Natural killer cell (primary cell): Measurements from ENCODE around the gene EGFR. TPM values are rescaled to one million over a fixed set of nuclear protein-coding genes. Genes with fewer than 3 reads are reported as not detected.

Source experiments
- ATAC-seq, 3 donors: fragments of 150-1000 bp in 2 of 3; fragments of 200-7000 bp in 1 of 3; cut with Tn5 transposase; 1 replicate in 1 of 3; 2 replicates in 2 of 3; pipeline ENCODE4 v1.10.0; 2021; ENCODE audit warnings: mild to moderate bottlenecking in 2 of 3, moderate library complexity in 2 of 3
- DNase-seq, 2 donors: peaks; one replicate each; pipeline versions ENCODE4 v3.0.0 to v3.0.0-alpha.2; 2013 to 2021; ENCODE audit warnings: mixed read lengths in 1 of 2
- H3K27ac ChIP-seq: one replicate; pipeline ENCODE4 v1.5.1; 2013; ENCODE audit warnings: mild to moderate bottlenecking, low read length
- H3K27me3 ChIP-seq: one replicate; pipeline ENCODE4 v1.6.1; 2013; ENCODE audit warnings: low read length; ENCODE audit not compliant: control insufficient read depth, insufficient read depth
- H3K36me3 ChIP-seq: one replicate; pipeline ENCODE4 v1.6.1; 2013; ENCODE audit warnings: low read length; ENCODE audit not compliant: control insufficient read depth, insufficient read depth
- H3K4me1 ChIP-seq: one replicate; pipeline ENCODE4 v1.6.1; 2013; ENCODE audit warnings: low read length; ENCODE audit not compliant: control insufficient read depth, insufficient read depth
- H3K4me3 ChIP-seq: one replicate; pipeline ENCODE4 v1.5.1; 2013; ENCODE audit warnings: low read length
- H3K9me3 ChIP-seq: one replicate; pipeline ENCODE4 v1.6.1; 2013; ENCODE audit warnings: low read length; ENCODE audit not compliant: control insufficient read depth, insufficient read depth
- H3K27ac Mint-ChIP-seq, 2 donors: one replicate each; pipeline ENCODE4 v1.8.0; 2022; ENCODE audit warnings: mild to moderate bottlenecking in 2 of 2, mixed read lengths in 2 of 2, moderate library complexity in 1 of 2
- H3K27me3 Mint-ChIP-seq, 2 donors: one replicate each; pipeline ENCODE4 v1.8.0; 2022; ENCODE audit warnings: low read depth in 2 of 2, mixed read lengths in 2 of 2
- H3K36me3 Mint-ChIP-seq: one replicate; pipeline ENCODE4 v1.8.0; 2022; ENCODE audit warnings: mixed read lengths
- H3K4me1 Mint-ChIP-seq, 2 donors: one replicate each; pipeline ENCODE4 v1.8.0; 2022; ENCODE audit warnings: mixed read lengths in 2 of 2
- H3K4me3 Mint-ChIP-seq: one replicate; pipeline ENCODE4 v1.8.0; 2022; ENCODE audit warnings: mild to moderate bottlenecking, moderate library complexity, mixed read lengths
- H3K9me3 Mint-ChIP-seq, 2 donors: one replicate each; pipeline ENCODE4 v1.8.0; 2022; ENCODE audit warnings: mixed read lengths in 2 of 2
- CTCF ChIP-seq: fragments of 200-600 bp; IDR thresholded peaks from one replicate; pipeline ENCODE4 v1.8.0; 2022; ENCODE audit warnings: antibody characterized with exemption
- WGBS: methylation state at CpG from one replicate; pipeline ENCODE4 v1.1.7; 2013; ENCODE audit warnings: missing lambda C conversion rate; ENCODE audit not compliant: insufficient coverage; 5-methylcytosine and 5-hydroxymethylcytosine counted together
- intact Hi-C: fragments of 100-400 bp; cut with micrococcal nuclease; formaldehyde crosslinking; loops from one replicate; pipeline ENCODE4 v1.14.2; 2022
- total RNA-seq, 4 donors: library from RNA; stranded (reverse); fragments of 120-200 nt in 1 of 4; gene quantifications; one replicate each; pipeline versions ENCODE4 v1.2.3 to v1.2.4, GENCODE V29; 2013 to 2022

The EGFR gene
- total RNA-seq, 3 donors from 2014 or later (not counting 1 experiment from before 2014, with no cell fraction given): not detected

- no peaks in the 10 kb centered on the region for H3K27me3 ChIP-seq
- Mint-ChIP-seq H3K27ac (no peak overlapping the region), H3K36me3 (peaks cover 7% of the 10 kb centered on the region), H3K27me3 (peaks cover 0 to 6% of the 10 kb centered on the region in 2 donors), H3K9me3 (peaks cover 2 to 3% of the 10 kb centered on the region in 2 donors), H3K4me3 (no peak overlapping the region), H3K4me1 (no peaks in the 10 kb centered on the region)
- no peaks in the 10 kb centered on the region for H3K4me1 ChIP-seq
- ATAC-seq: no peak
- no peaks in the 10 kb centered on the region for H3K9me3 ChIP-seq
- DNase-seq: no peak
- H3K27ac ChIP-seq: no peak overlapping the region
- intact Hi-C loops: no loop called here
- TF ChIP-seq CTCF: no peak
- H3K36me3 ChIP-seq: no peaks in the 10 kb centered on the region
- 74% methylated on average over 7 of the region's 7 CpGs for whole genome bisulfite sequencing
- no peak overlapping the region for H3K4me3 ChIP-seq
Observed at GRCh38 chr7:54985426-54986330, 33.1 kb upstream of the EGFR start.

GRCh38 chr7:54986716-54987115 lies 32.1 kb upstream of the EGFR start:
- Mint-ChIP-seq H3K4me3 (no peak overlapping the region), H3K27ac (no peak overlapping the region)
- 87% methylated on average over 4 of the region's 4 CpGs for WGBS

GRCh38 chr7:54987772-54988171 lies 31.0 kb upstream of the EGFR start:
- Mint-ChIP-seq H3K36me3 (peaks cover 7% of the 10 kb centered on the region), H3K27me3 (no peaks in the 10 kb centered on the region), H3K4me3 (no peak overlapping the region), H3K4me1 (no peaks in the 10 kb centered on the region), H3K27ac (no peak overlapping the region), H3K9me3 (peaks cover 0 to 5% of the 10 kb centered on the region in 2 donors)
- Histone ChIP-seq H3K4me3 (no peak overlapping the region), H3K9me3 (no peaks in the 10 kb centered on the region), H3K27ac (no peak overlapping the region), H3K4me1 (no peaks in the 10 kb centered on the region), H3K27me3 (no peaks in the 10 kb centered on the region), H3K36me3 (no peaks in the 10 kb centered on the region)
- ATAC-seq (no peak), DNase-seq (no peak)
- intact Hi-C loops: no loop called here
- TF ChIP-seq CTCF: no peak
- no CpG with 5 or more reads among the region's 1 CpG for WGBS

More at GRCh38 chr7:54986716-54987115, 32.1 kb upstream of the EGFR start:
- Mint-ChIP-seq H3K27me3 (peaks cover 0 to 6% of the 10 kb centered on the region in 2 donors), H3K4me1 (no peaks in the 10 kb centered on the region), H3K9me3 (peaks cover 2 to 8% of the 10 kb centered on the region in 2 donors), H3K36me3 (peaks cover 7% of the 10 kb centered on the region)
- ATAC-seq (no peak), DNase-seq (no peak)
- Histone ChIP-seq H3K4me1 (no peaks in the 10 kb centered on the region), H3K27ac (no peak overlapping the region), H3K9me3 (no peaks in the 10 kb centered on the region), H3K27me3 (no peaks in the 10 kb centered on the region), H3K36me3 (no peaks in the 10 kb centered on the region), H3K4me3 (no peak overlapping the region)
- TF ChIP-seq CTCF: no peak
- intact Hi-C loops: no loop called here
